Measurements from ENCODE around the gene SYNPO2.
A peak's percentile ranks its signal among the peaks of the same experiment; 100 is the strongest.

SYNPO2 gene

GRCh38 chr4:118884716-118885115, 3.9 kb upstream of the SYNPO2 start:
- H3K9ac ChIP-seq (ENCODE audit: low read length), result no peak overlapping the region
- H3K4me1 ChIP-seq (ENCODE audit: control insufficient read depth, insufficient read depth, low read length), result peaks cover 5% of the 10 kb centered on the region
- H3K27me3 ChIP-seq (ENCODE audit: control insufficient read depth, insufficient read depth, low read length), result no peaks in the 10 kb centered on the region
- no peak overlapping the region for H3K27ac ChIP-seq (ENCODE audit: low read depth, low read length)
- H3K36me3 ChIP-seq (ENCODE audit: control insufficient read depth, insufficient read depth, low read length), result no peaks in the 10 kb centered on the region
- H3K4me3 ChIP-seq (ENCODE audit: low read length), result no peak overlapping the region

GRCh38 chr4:118889312-118889691, 648 bp downstream of the SYNPO2 start:
- peaks cover 11% of the 10 kb centered on the region for H3K4me1 ChIP-seq (ENCODE audit: control insufficient read depth, insufficient read depth, low read length)
- peak overlapping the region; percentile 89 for H3K27ac ChIP-seq (ENCODE audit: low read depth, low read length)
- H3K27me3 ChIP-seq (ENCODE audit: control insufficient read depth, insufficient read depth, low read length), result peaks cover 2% of the 10 kb centered on the region
- peak overlapping the region; percentile 46 for H3K9ac ChIP-seq (ENCODE audit: low read length)
- no peaks in the 10 kb centered on the region for H3K36me3 ChIP-seq (ENCODE audit: control insufficient read depth, insufficient read depth, low read length)
- H3K4me3 ChIP-seq (ENCODE audit: low read length), result peak overlapping the region; percentile 69

GRCh38 chr4:118894034-118894433, 5.4 kb downstream of the SYNPO2 start:
- H3K36me3 ChIP-seq (ENCODE audit: control insufficient read depth, insufficient read depth, low read length), result no peaks in the 10 kb centered on the region
- peak overlapping the region; percentile 78 for H3K27ac ChIP-seq (ENCODE audit: low read depth, low read length)
- peak overlapping the region; percentile 45 for H3K4me3 ChIP-seq (ENCODE audit: low read length)
- peaks cover 21% of the 10 kb centered on the region for H3K4me1 ChIP-seq (ENCODE audit: control insufficient read depth, insufficient read depth, low read length)
- H3K27me3 ChIP-seq (ENCODE audit: control insufficient read depth, insufficient read depth, low read length), result peaks cover 2% of the 10 kb centered on the region
- no peak overlapping the region for H3K9ac ChIP-seq (ENCODE audit: low read length)

GRCh38 chr4:118898221-118898620, 9.6 kb downstream of the SYNPO2 start:
- H3K36me3 ChIP-seq (ENCODE audit: control insufficient read depth, insufficient read depth, low read length), result no peaks in the 10 kb centered on the region
- H3K9ac ChIP-seq (ENCODE audit: low read length), result no peak overlapping the region
- H3K4me1 ChIP-seq (ENCODE audit: control insufficient read depth, insufficient read depth, low read length), result peaks cover 22% of the 10 kb centered on the region
- peak overlapping the region; percentile 51 for H3K27ac ChIP-seq (ENCODE audit: low read depth, low read length)
- H3K27me3 ChIP-seq (ENCODE audit: control insufficient read depth, insufficient read depth, low read length), result no peaks in the 10 kb centered on the region
- H3K4me3 ChIP-seq (ENCODE audit: low read length), result no peak overlapping the region

GRCh38 chr4:118898684-118899138, 10.1 kb downstream of the SYNPO2 start:
- peak overlapping the region; percentile 51 for H3K27ac ChIP-seq (ENCODE audit: low read depth, low read length)
- no peak overlapping the region for H3K4me3 ChIP-seq (ENCODE audit: low read length)
- H3K9ac ChIP-seq (ENCODE audit: low read length), result no peak overlapping the region

GRCh38 chr4:118904418-118904817, 15.8 kb downstream of the SYNPO2 start:
- no peaks in the 10 kb centered on the region for H3K36me3 ChIP-seq (ENCODE audit: control insufficient read depth, insufficient read depth, low read length)
- H3K27me3 ChIP-seq (ENCODE audit: control insufficient read depth, insufficient read depth, low read length), result no peaks in the 10 kb centered on the region
- peaks cover 30% of the 10 kb centered on the region for H3K4me1 ChIP-seq (ENCODE audit: control insufficient read depth, insufficient read depth, low read length)
- peak overlapping the region; percentile 71 for H3K27ac ChIP-seq (ENCODE audit: low read depth, low read length)
- no peak overlapping the region for H3K9ac ChIP-seq (ENCODE audit: low read length)
- H3K4me3 ChIP-seq (ENCODE audit: low read length), result no peak overlapping the region

More at GRCh38 chr4:118898684-118899138, 10.1 kb downstream of the SYNPO2 start:
- H3K4me1 ChIP-seq (ENCODE audit: control insufficient read depth, insufficient read depth, low read length), result peaks cover 21% of the 10 kb centered on the region
- no peaks in the 10 kb centered on the region for H3K27me3 ChIP-seq (ENCODE audit: control insufficient read depth, insufficient read depth, low read length)
- H3K36me3 ChIP-seq (ENCODE audit: control insufficient read depth, insufficient read depth, low read length), result no peaks in the 10 kb centered on the region

- H3K9ac ChIP-seq (ENCODE audit: low read length), result no peak overlapping the region
- H3K4me3 ChIP-seq (ENCODE audit: low read length), result no peak overlapping the region
- peak overlapping the region; percentile 55 for H3K27ac ChIP-seq (ENCODE audit: low read depth, low read length)
- no peaks in the 10 kb centered on the region for H3K27me3 ChIP-seq (ENCODE audit: control insufficient read depth, insufficient read depth, low read length)
- peaks cover 35% of the 10 kb centered on the region for H3K4me1 ChIP-seq (ENCODE audit: control insufficient read depth, insufficient read depth, low read length)
- H3K36me3 ChIP-seq (ENCODE audit: control insufficient read depth, insufficient read depth, low read length), result no peaks in the 10 kb centered on the region
Measured at GRCh38 chr4:118904935-118905334, 16.3 kb downstream of the SYNPO2 start.

GRCh38 chr4:118905566-118905965, 16.9 kb downstream of the SYNPO2 start:
- Histone ChIP-seq H3K4me3 (ENCODE audit: low read length) (no peak overlapping the region), H3K9ac (ENCODE audit: low read length) (no peak overlapping the region), H3K27me3 (ENCODE audit: control insufficient read depth, insufficient read depth, low read length) (no peaks in the 10 kb centered on the region), H3K36me3 (ENCODE audit: control insufficient read depth, insufficient read depth, low read length) (no peaks in the 10 kb centered on the region), H3K27ac (ENCODE audit: low read depth, low read length) (peak overlapping the region; percentile 44), H3K4me1 (ENCODE audit: control insufficient read depth, insufficient read depth, low read length) (peaks cover 41% of the 10 kb centered on the region)

- H3K27me3 ChIP-seq (ENCODE audit: control insufficient read depth, insufficient read depth, low read length), result no peaks in the 10 kb centered on the region
- H3K4me1 ChIP-seq (ENCODE audit: control insufficient read depth, insufficient read depth, low read length), result peaks cover 37% of the 10 kb centered on the region
- H3K4me3 ChIP-seq (ENCODE audit: low read length), result no peak overlapping the region
- peak overlapping the region; percentile 65 for H3K27ac ChIP-seq (ENCODE audit: low read depth, low read length)
- H3K36me3 ChIP-seq (ENCODE audit: control insufficient read depth, insufficient read depth, low read length), result no peaks in the 10 kb centered on the region
- no peak overlapping the region for H3K9ac ChIP-seq (ENCODE audit: low read length)
Measured at GRCh38 chr4:118909173-118909956, 20.7 kb downstream of the SYNPO2 start.

- peak overlapping the region; percentile 66 for H3K27ac ChIP-seq (ENCODE audit: low read depth, low read length)
- no peak overlapping the region for H3K4me3 ChIP-seq (ENCODE audit: low read length)
- no peaks in the 10 kb centered on the region for H3K27me3 ChIP-seq (ENCODE audit: control insufficient read depth, insufficient read depth, low read length)
- no peak overlapping the region for H3K9ac ChIP-seq (ENCODE audit: low read length)
- H3K4me1 ChIP-seq (ENCODE audit: control insufficient read depth, insufficient read depth, low read length), result peaks cover 29% of the 10 kb centered on the region
- no peaks in the 10 kb centered on the region for H3K36me3 ChIP-seq (ENCODE audit: control insufficient read depth, insufficient read depth, low read length)
Measured at GRCh38 chr4:118910221-118910620, 21.6 kb downstream of the SYNPO2 start.

GRCh38 chr4:118911238-118911703, 22.6 kb downstream of the SYNPO2 start:
- H3K36me3 ChIP-seq (ENCODE audit: control insufficient read depth, insufficient read depth, low read length), result no peaks in the 10 kb centered on the region
- peaks cover 28% of the 10 kb centered on the region for H3K4me1 ChIP-seq (ENCODE audit: control insufficient read depth, insufficient read depth, low read length)
- H3K27me3 ChIP-seq (ENCODE audit: control insufficient read depth, insufficient read depth, low read length), result no peaks in the 10 kb centered on the region
- H3K9ac ChIP-seq (ENCODE audit: low read length), result no peak overlapping the region
- no peak overlapping the region for H3K4me3 ChIP-seq (ENCODE audit: low read length)
- peak overlapping the region; percentile 61 for H3K27ac ChIP-seq (ENCODE audit: low read depth, low read length)

GRCh38 chr4:118915468-118915867, 26.8 kb downstream of the SYNPO2 start:
- Histone ChIP-seq H3K36me3 (ENCODE audit: control insufficient read depth, insufficient read depth, low read length) (no peaks in the 10 kb centered on the region), H3K27me3 (ENCODE audit: control insufficient read depth, insufficient read depth, low read length) (no peaks in the 10 kb centered on the region), H3K4me1 (ENCODE audit: control insufficient read depth, insufficient read depth, low read length) (peaks cover 20% of the 10 kb centered on the region), H3K9ac (ENCODE audit: low read length) (no peak overlapping the region), H3K27ac (ENCODE audit: low read depth, low read length) (no peak overlapping the region), H3K4me3 (ENCODE audit: low read length) (no peak overlapping the region)
